ENCODE data around the gene UBE2K.
"Not testable (repeated sequence)": the region's sequence is repeated elsewhere in the genome, so short reads cannot be mapped to it uniquely, and the experiment has no call there.

UBE2K gene, protein sequence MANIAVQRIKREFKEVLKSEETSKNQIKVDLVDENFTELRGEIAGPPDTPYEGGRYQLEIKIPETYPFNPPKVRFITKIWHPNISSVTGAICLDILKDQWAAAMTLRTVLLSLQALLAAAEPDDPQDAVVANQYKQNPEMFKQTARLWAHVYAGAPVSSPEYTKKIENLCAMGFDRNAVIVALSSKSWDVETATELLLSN

DNA sequence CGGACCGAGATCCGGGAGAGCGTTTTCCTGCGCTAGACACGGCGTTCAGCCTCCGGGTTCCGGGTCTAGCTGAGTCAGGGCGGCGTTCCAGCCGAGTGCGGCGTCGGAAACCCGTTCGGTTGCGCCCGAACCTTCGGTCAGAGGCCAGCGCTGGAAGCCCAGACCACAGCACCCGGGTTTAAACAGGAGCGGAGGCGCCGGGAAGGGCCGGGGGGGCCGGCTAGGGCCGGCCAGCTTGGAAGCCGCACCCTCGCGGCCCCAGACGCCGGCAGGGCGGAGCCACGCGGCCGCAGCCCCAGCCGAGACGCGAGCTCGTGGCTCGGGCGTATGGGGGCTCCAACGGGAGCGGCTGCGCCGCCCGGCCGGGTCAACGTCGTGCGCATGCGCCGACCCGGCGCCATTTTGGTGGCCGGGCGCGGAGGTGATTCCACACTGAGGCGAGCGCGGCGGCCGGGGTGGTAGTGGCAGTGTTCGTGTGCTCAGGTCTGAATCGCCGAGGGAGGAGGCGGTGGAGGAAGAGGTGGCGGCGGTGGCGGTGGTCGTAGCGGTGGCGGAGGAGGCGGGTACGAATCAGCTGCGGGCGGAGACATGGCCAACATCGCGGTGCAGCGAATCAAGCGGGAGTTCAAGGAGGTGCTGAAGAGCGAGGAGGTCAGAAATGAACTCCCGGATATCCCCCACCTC lies at the start of gene UBE2K:
Gene UBE2K (plus strand): TSS at position 397 of the 684 bp plus-strand sequence. CDS start 192 bp downstream, at position 589.
- DNase-seq: peak; percentile 72

DNA sequence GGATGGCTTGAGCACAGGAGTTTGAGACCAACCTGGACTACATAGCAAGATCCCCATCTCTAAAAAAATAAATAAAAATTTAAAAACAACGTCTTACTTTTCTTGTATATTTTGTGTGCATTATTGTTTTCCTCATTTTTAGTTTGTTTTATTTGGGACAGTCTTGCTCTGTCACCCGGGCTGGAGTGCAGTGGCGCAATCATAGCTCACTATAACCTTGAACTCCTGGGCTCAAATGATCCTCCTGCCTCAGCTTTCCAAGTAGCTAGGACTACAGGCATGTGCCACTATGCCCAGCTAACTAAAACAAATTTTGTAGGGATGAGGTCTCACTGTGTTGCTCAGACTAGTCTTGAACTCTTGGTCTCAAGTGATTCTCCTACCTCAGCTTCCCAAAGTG lies 49.7 kb upstream of the UBE2K start:
- no peak for DNase-seq

DNA sequence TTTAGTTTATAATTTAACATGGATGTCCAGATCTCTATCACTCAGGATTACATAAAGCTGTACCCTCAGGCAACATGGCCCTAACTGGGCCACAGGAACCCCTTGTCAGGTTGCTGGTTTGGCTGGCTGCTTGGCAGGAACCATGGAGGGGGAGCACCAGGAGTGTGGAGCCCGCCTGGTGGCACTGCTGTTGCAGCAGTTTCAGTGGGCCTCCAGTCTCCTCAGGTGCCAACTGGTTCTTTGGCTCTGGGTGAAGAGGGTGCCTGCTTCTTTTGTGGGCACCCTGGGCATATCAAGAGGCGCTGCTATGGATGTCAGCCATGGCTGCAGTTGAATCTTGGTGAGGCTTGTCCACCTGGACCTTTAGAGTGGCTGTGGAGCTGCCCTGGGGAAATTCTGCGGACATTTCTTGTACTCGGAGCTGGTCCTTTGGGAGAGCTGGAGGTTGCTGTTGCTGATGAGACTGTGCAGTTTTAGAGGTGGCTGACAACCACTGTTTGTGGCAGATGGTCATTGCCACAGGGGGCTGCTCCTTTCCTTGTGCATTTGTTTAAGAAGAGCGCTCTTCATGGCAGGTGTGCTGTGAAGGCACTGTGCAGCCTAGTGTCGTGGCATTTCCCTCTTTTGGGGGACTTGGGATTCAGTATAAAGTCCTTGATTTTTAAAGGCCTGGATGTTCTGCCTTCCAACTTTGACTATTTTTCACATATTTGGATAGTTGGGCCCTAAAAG lies 48.9 kb upstream of the UBE2K start:
- no peak for DNase-seq

DNA sequence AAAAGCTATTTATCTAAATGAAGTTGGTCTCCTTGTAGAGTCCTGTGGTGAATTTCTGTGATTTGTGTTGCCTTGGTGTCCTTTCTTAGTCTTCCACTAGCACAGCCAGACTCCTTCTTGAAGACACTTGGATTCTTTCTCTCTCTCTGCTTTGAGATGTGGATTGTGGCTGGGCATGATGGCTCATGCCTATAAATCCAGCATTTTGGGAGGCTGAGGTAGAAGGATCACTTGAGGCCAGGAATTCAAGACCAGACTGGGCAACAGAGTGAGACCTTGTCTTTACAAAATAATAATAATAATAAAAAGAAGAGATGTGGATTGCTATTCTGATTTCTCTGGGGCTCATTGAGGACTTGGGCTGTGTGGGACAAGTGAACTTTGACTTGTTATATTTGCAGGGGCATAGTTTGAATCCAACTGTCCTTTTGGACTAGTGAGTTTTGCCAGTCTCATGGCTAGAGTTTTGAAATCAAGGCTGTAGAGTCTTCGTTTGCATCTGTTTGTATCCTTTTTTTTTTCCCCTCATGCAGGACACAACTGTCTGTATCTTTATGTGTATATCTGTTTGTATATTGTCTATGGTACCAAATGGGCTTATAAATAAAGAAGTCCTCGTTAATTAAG lies 48.2 kb upstream of the UBE2K start:
- no peak for DNase-seq

DNA sequence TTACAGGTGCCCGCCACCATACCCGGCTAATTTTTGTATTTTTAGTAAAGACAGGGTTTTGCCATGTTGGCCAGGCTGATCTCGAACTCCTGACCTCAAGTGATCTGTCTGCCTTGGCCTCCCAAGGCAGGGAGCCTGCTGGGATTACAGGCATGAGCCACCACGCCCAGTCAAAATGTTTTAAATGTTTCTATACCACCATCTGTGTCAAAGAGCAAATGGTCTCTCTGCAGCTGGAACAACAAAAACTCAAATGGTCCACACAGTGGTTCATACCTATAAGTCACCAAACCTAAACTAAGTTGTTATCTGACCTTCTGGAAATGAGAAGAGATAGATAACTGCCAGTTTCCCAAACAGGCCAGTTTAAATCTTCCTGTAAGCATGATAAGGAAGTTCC lies 46.4 kb upstream of the UBE2K start:
- not testable (repeated sequence) for DNase-seq

DNA sequence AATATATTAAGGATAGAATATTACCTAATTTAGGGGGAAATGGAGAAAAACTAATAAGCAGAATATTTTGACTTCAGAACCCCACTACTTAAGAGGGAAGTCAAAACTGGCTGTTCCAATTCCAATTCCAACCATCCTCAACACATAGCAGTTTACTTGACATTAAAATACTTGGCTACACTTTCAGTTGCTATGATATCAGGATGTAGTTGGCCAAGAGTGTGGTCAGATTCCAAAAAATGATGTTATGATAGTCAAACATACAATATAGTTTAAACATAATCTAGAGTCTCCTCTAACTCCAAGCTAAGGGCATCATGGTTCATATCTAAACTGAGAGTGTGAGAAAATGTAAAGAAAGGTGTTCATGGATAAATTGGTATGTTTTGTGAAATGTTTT lies 42.7 kb upstream of the UBE2K start:
- no peak for DNase-seq

DNA sequence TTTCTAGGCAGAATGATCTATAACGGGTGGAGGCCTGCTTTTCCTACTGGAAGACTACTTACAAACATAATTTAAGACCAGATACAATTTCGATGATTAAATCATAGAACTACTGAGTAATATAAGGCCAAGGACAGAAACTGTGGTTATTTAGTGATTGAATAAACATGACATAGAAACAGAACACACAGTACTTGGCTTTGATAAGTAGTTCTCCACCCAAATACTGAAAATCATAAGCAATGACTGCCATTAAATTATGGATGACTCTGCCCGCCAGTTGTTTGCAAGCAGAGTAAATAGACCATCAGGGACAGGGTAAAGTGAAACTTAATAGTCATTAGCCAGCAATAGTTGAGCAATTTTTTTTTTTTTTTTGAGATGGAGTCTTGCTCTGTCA lies 42.1 kb upstream of the UBE2K start:
- DNase-seq: no peak

DNA sequence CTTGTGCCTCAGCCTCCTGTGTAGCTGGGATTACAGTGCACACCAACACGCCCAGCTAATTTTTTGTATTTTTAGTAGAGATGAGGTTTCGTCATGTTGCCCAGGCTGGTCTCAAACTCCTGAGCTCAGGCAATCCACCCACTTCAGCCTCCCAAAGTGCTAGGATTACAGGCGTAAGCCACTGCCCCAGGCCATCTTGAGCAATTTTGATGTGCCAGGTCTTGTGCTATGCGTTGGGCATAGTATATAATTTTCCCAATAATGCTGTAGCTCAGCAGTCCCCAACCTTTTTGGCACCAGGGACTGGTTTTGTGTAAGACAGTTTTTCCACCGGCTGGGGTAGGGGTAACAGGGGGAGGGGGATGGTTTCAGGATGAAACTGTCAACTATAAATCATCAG lies 41.3 kb upstream of the UBE2K start:
- DNase-seq: not testable (repeated sequence)

DNA sequence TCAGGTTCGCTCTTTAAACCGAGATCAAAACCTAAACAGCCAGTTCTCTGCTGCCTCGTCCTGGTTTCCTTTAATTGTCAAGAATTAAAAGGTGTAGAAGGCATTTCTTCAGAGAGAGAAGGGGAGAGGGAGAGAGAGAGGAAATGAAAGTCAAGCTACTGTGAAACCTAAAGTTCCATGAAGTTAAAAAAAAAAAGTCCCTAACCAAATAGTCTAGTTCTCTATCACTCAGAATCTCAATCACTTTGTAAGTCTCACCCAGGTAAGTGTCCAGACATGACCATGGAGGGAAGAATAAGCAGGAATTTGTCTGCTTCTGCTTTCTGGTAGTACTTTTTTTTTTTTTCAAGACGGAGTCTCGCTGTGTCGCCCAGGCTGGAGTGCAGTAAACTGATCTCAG lies 40.5 kb upstream of the UBE2K start:
- DNase-seq: no peak

DNA sequence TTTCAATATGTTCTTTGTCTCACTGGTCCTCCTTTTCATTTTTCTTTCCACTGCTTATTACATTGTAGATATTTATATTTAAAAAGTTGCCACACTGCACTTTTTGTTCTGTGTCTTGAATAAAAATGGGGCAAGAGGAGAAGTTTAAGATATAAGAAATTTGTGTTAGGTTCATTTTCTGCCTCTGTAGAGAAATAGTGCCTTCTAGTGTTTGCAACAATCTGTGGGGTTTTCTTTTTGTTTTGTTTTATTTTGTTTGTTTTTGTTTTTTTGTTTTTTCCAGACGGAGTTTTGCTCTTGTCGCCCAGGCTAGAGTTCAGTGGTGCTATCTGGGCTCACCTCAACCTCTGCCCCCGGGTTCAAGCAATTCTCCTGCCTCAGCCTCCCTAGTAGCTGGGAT lies 39.2 kb upstream of the UBE2K start:
- DNase-seq: no peak

DNA sequence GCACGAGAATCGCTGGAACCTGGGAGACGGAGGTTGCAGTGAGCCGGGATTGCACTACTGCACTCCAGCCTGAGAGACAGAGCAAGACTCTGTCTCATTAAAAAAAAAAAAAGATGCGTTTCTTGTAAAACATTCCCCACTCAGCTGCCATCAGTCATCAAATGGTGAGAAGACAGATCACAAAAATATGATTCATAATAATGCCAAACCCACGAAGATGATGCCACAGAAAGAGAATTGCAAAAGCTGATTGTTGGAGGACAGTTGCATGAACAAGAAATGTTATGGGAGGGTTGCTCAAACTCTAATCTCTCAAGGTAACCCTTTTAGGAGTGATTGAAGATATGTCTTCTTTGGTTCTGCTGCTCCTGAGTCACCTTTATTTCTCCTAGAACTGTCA lies 37.9 kb upstream of the UBE2K start:
- no peak for DNase-seq

DNA sequence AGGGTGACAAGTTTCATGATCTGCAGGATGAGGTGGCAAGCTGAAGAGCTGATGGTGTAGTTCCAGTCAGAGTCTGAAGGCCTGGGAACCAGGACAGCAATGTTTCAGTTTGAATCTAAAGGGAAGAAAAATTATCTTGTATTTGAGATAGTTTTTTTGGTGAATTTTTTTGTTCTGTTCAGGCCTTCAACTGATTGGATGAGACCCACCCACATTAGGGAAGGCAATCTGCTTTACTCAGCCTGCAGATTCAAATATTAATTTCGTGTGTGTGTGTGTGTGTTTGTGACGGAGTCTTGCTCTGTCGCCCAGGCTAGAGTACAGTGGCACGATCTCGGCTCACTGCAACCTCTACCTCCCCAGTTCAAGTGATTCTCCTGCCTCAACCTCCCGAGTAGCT lies 37.2 kb upstream of the UBE2K start:
- no peak for DNase-seq

DNA sequence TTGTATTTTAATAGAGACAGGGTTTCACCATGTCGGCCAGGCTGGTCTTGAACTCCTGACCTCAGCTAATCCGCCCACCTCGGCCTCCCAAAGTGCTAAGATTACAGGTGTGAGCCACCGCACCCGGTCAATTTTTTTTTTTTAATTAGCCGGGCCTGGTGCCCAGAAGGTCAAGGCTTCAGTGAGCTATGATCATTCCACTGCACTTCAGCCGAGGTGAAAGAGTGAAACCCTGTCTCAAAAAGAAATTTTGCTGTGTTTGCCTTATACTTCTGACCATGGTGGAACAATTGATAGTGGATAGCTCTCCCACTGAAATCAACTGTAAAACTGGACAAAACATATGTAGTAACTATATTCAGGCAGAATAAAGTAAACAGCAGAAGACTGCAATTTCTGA lies 35.3 kb upstream of the UBE2K start:
- no peak for DNase-seq

DNA sequence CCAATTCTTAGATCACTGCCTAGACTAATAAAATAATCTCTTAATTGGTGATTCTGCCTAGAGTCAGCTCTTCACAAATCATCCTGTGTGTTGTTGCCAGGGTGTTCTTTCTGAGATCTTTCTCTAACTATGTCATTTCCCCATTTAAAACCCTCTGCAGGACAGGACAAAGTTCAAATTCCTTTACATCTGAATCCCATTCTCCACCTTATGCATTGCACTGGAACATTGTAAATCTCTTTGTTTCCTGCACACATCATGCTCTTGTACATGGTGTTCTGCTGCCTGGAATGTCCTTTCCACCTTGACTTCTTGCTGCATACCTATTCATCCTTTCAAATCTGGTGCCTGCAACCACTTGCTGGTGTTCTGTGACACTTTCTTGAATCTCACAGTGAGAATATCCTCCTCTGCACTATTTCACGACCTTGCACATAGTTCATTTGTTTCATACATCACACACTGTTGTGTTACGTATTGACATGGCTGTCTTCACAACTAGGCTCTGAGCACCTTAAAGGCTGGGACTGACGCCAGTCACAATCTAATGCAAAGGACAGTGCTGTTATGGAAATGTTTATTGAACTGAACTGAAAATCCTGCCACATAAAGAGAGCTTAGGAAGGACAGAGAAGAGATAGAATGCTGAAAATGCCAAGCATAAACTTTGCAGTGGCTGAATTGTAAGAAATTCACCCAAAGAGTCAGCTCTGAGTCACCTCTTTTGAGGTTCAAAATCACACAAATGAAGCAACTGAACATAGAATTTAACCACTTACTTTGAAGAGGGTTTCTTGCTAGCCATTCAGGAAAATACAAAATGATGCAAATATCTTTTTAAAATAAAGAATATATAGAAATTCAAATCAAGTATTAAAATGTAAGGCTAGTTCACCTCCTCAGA lies 32.9 kb upstream of the UBE2K start:
- DNase-seq: no peak

DNA sequence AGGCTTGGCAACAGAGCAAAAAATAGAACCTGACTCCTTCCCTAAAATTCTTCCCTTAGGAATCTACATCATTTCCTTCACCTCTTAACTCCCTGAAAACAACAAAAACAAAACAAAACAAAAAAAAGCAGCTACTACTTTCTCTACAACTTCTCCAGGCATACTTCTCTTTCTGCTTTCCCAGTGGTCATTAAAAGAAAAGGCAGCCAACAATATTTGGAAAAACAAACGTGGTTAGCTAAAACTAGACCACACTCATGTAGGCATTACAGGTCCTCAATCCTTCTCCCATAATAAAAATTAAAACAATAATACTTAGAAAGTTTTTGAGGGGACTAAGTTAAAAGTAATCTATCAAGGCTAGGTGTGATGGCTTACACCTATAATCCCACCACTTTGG lies 30.2 kb upstream of the UBE2K start:
- DNase-seq: no peak

DNA sequence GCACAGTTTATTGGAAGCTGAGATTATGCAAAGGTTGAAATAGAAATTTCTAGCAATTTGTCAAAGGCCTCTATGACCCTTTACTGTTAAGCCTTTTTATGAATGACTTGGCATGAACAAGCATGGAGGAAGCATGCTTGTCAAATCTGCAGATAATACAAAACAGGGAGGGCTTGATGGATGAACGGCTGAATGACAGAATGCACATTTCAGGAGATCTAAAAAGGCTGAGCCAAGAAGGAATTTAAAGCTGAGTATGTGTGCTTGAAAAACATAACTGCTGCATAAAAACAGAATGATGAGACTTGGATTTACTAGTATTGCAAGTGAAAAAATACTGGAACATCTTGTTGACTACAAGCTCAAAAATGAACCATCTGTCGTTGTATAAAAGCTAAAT lies 29.0 kb upstream of the UBE2K start:
- DNase-seq: no peak

DNA sequence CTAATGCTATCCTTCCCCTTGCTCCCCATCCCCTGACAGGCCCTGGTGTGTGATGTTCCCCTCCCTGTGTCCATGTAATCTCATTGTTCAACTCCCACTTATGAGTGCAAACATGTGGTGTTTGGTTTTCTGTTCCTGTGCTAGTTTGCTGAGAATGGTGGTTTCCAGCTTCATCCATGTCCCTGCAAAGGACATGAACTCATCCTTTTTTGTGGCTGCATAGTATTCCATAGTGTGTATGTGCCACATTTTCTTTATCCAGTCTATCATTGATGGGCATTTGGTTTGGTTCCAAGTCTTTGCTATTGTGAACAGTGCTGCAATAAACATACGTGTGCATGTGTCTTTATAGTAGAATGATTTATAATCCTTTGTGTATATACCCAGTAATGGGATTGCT lies 27.6 kb upstream of the UBE2K start:
- not testable (repeated sequence) for DNase-seq

DNA sequence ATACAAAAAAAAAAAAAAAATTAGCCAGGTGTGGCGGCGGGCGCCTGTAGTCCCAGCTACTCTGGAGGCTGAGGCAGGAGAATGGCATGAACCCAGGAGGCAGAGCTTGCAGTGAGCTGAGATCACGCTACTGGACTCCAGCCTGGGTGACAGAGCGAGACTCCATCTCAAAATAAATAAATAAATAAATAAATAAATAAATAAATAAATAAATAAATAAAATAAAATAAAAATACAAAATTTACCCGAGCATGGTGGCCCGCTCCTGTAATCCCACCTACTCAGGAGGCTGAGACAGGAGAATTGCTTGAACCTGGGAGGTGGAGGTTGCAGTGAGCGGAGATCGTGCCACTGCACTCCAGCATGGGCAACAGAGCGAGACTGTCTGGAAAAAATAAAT lies 22.3 kb upstream of the UBE2K start:
- not testable (repeated sequence) for DNase-seq

DNA sequence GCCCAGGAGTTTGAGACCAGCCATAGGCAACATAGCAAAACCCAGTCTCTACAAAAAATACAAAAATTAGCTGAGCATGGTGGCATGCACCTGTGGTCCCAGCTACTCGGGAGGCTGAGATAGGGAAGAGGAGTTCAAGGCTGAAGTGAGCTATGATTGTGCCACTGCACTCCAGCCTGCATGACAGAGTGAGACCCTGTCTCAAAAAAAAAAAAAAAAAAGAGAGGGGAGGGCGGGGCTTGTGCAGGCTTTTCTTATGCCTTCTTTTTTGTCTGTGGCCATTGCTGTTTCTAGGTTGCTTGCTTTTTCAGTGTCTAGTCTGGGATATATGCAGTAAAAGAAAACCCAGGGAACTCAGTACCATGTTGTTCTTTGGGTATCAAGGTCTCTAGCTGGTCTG lies 16.9 kb upstream of the UBE2K start:
- not testable (repeated sequence) for DNase-seq

DNA sequence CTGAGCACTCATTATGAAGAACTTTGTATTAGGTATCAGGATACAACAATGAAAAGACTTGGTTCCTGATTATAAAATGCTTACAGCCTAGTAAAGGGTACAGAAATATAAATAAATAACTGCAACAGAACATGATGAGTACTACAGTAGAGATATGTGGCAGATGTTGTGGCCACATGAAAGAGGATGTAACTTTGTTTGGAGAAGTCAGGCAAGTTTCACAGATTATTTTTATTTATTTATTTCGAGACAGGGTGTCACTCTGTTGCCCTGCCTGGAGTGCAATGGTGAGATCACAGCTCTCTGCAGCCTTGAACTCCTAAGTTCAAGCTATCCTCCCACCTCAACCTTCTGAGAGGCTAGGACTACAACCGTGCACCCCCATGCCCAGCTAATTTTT lies 15.8 kb upstream of the UBE2K start:
- no peak for DNase-seq

DNA sequence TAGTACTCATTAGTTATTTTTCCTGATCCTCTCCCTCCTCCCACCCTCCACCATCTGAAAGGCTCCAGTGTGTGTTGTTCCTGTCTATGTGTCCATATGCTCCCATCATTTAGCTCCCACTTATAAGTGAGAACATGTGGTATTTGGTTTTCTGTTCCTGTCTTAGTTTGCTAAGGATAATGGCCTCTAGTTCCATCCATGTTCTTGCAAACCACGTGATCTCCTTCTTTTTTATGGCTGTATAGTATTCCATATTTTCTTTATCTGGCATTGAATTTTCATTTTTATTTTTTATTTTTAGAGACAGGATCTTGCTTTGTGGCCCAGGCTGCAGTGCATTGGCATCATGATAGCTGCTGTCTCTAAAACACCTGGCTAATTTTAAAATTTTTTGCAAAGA lies 11.9 kb upstream of the UBE2K start:
- no peak for DNase-seq

DNA sequence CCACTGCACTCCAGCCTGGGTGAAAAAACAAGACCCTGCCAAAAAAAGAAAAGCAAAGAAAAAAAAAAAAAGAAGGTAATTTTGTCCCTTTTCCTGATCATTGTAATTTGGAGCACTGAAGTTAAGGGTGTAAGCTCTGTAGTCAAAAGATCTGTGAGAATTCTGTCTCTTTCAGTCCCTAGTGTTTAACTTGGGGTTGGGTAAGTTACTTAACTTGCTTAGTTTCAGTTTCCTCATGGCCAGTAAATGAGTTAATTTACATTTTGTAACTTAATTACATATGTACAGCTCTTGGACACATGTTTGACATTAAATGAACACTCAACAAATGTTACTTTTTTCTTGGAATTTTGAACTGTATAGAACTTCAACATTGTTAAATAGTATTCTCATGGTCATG lies 10.9 kb upstream of the UBE2K start:
- no peak for DNase-seq

DNA sequence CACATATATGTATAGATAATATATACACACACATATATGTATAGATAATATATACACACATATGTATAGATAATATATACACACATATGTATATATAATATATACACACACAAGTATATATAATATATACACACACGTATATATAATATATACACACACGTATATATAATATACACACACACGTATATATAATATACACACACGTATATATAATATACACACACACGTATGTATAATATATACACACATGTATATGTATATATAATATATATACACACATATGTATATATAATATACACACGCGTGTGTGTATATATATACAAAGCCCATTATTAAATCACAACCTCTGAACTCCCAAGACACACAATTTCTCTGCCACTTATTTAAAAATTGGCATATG lies 8.0 kb upstream of the UBE2K start:
- DNase-seq: no peak

Measured in cortex of kidney (tissue), 1 donor.